Measurements from ENCODE around the gene EPRS1. TPM values are rescaled to one million over a fixed set of nuclear protein-coding genes. Genes with fewer than 3 reads are reported as not detected.

The EPRS1 gene
- total and polyA plus RNA-seq, 2 of the 4 experiments (the other 2 are of a cell fraction), result 48.0 to 159 TPM

- Histone ChIP-seq H2BK120ac (ENCODE audit: low read depth, low read length) (no peak overlapping the region), H3K9me1 (ENCODE audit: insufficient read depth, low read length) (no peaks in the 10 kb centered on the region), H3K9ac (ENCODE audit: low read depth, low read length) (no peak overlapping the region), H3K9me3 (ENCODE audit: control insufficient read depth, insufficient read depth, low read length) (no peaks in the 10 kb centered on the region), H3K23ac (ENCODE audit: low read depth, low read length) (no peak overlapping the region), H4K8ac (ENCODE audit: low read depth in 2 of 2, low read length in 2 of 2) (no peak overlapping the region), H4K20me1 (ENCODE audit: insufficient read depth, low read length) (peaks cover 13% of the 10 kb centered on the region; the same call in 1 of the 2 replicates), H3K4ac (ENCODE audit: low read depth, low read length) (no peak overlapping the region), H2AK5ac (ENCODE audit: low read depth, low read length) (no peak overlapping the region), H3K18ac (ENCODE audit: low read depth, low read length) (no peak overlapping the region), H3K4me3 (ENCODE audit: insufficient read depth, low read depth, low read length) (no peak overlapping the region), H3K4me1 (ENCODE audit: control insufficient read depth, insufficient read depth, low read length) (no peaks in the 10 kb centered on the region), H3K79me1 (ENCODE audit: low read depth in 1 of 2, low read length in 2 of 2) (peaks cover 6 to 30% of the 10 kb centered on the region in 2 experiments; a peak in 3 of 4 replicates), H3K36me3 (ENCODE audit: control insufficient read depth, insufficient read depth, low read length) (peaks cover 24% of the 10 kb centered on the region), H3K27ac (ENCODE audit: insufficient read depth, low read length) (no peak overlapping the region), H3K56ac (ENCODE audit: extremely low read depth, insufficient read depth, low read length) (no peak overlapping the region), H2BK20ac (ENCODE audit: low read depth, low read length) (no peak overlapping the region), H3K27me3 (ENCODE audit: control insufficient read depth, insufficient read depth, low read length) (no peaks in the 10 kb centered on the region), H2BK5ac (ENCODE audit: low read depth, low read length, poor library complexity, severe bottlenecking) (no peak overlapping the region), H2AK9ac (replicated peaks; ENCODE audit: low read depth, low read length, poor library complexity) (no peak overlapping the region), H2AFZ (replicated peaks; ENCODE audit: low read length, poor library complexity) (no peak overlapping the region), H3K4me2 (ENCODE audit: low read depth, low read length) (no peak overlapping the region), H4K5ac (ENCODE audit: low read depth, low read length) (no peak overlapping the region), H2BK15ac (ENCODE audit: low read depth, low read length) (no peak overlapping the region), H4K91ac (ENCODE audit: insufficient read depth, low read depth, low read length) (no peak overlapping the region), H3K14ac (replicated peaks; ENCODE audit: low read depth, low read length) (no peak overlapping the region)
- intact Hi-C loops (cut with micrococcal nuclease), result no loop called here
- WGBS, 2 experiments (ENCODE audit: extremely low coverage in 2 of 2, insufficient read length in 1 of 2), result no CpG with 5 or more reads among the region's 2 CpGs
- ATAC-seq (ENCODE audit: low read depth) (no peak), DNase-seq (no peak)
- in situ Hi-C loops (cut with MboI; ENCODE audit: low sequenced_read_pairs), result no loop called here
- no peak for TF ChIP-seq SMC3 (IDR thresholded peaks at IDR 0.05; ENCODE audit: low read depth, low read length)
- no peak for TF ChIP-seq MXI1 (IDR thresholded peaks at IDR 0.05; ENCODE audit: borderline replicate concordance, low read depth, low read length)
- no peak for TF ChIP-seq FOS (IDR thresholded peaks at IDR 0.05; ENCODE audit: low read depth, low read length)
- TF ChIP-seq CTCF (conservative IDR thresholded peaks at IDR 0.05; ENCODE audit: low read depth, low read length), result no peak
- no peak for TF ChIP-seq NFE2L2 (IDR thresholded peaks at IDR 0.05; ENCODE audit: low read depth, low read length)
- TF ChIP-seq MAZ (IDR thresholded peaks at IDR 0.05; ENCODE audit: borderline replicate concordance, low read depth, low read length), result no peak
- TF ChIP-seq BHLHE40 (IDR thresholded peaks at IDR 0.05; ENCODE audit: low read depth, low read length), result no peak
- no peak for TF ChIP-seq RCOR1 (IDR thresholded peaks at IDR 0.05; ENCODE audit: insufficient replicate concordance, low read length)
- no peak for TF ChIP-seq RFX5 (IDR thresholded peaks at IDR 0.05; ENCODE audit: low read depth, low read length)
- TF ChIP-seq CEBPB (IDR thresholded peaks at IDR 0.05; ENCODE audit: low read depth, low read length), result no peak
- no peak for TF ChIP-seq CHD1 (IDR thresholded peaks at IDR 0.05; ENCODE audit: low read depth, low read length)
- no peak for TF ChIP-seq RAD21 (IDR thresholded peaks at IDR 0.05; ENCODE audit: low read length)
- TF ChIP-seq USF2 (IDR thresholded peaks at IDR 0.05; ENCODE audit: low read depth, low read length), result no peak
- TF ChIP-seq POLR2A (IDR thresholded peaks at IDR 0.05; ENCODE audit: low read depth, low read length), result no peak
- ChIA-PET POLR2A (ENCODE audit: unreplicated experiment) (no interaction called here), CTCF (no interaction called here)
- dilution Hi-C loops (cut with HindIII; ENCODE audit: low sequenced_read_pairs, unreplicated experiment), result no loop called here
- no TSS peak for BruUV-seq (replicated peaks)
Measured at GRCh38 chr1:220031287-220031686, 15.0 kb downstream of the EPRS1 start.
